Measurements from ENCODE around the gene PLPP3.

The PLPP3 gene

DNA sequence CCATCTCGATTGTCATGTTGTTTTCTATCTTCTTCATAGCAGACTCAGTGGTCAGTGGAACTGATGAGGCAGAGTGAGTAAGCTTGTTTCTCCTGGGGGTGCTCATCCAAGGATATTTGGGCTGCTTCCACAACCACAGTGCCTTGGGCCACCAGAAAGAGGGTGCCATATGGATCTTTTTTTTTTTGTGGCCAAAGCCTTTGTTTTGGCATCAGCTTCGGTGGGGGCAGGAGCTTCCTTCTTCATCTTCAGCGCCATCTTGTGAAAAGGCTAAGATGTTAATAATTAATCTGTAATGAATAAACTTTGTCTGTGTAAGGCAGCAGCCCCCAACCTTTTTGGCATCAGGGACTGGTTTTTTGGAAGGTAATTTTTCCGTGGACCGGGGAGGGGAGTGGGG is 6.6 kb upstream of the PLPP3 start:
- Histone ChIP-seq H3K36me3 (ENCODE audit: insufficient read depth, low read length) (no peaks in the 10 kb centered on the region), H3K9ac (ENCODE audit: low read depth, low read length) (no peak overlapping the region), H3K4me1 (ENCODE audit: insufficient read depth, low read length) (peaks cover 9% of the 10 kb centered on the region), H3K9me3 (ENCODE audit: control insufficient read depth, insufficient read depth, low read length) (peaks cover 4% of the 10 kb centered on the region; the same call in 1 of the 2 replicates)

DNA sequence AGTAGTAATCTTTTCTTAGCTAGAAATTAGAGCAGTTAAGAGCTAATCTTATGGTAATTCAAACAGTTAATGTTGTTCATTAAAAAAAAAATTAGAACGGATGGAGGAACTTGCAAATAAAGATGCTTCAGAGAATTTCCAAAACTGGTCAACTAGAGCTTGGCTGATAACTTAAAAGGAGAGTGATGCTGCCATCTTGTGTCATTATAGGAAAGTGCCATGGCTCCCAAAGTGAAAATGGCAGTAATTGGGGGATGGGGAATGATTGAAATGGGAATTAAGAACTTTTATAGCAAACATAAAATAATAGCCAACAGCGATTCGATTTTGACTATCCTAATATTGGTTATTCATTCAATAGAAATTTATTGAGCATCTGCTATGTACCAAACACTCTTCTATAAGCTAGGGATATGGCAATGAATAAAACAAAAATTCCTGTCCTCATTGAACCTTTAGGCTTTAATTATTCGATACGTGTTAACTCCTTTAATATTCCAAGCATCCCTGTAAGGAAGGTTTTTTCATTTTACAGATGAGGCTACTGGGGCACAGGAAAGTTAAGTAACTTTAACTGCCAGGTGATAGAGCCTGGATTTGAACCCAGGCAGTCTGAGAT is 5.7 kb upstream of the PLPP3 start:
- Histone ChIP-seq H3K9me3 (ENCODE audit: control insufficient read depth, insufficient read depth, low read length) (peaks cover 4% of the 10 kb centered on the region; the same call in 1 of the 2 replicates), H3K9ac (ENCODE audit: low read depth, low read length) (no peak overlapping the region), H3K4me1 (ENCODE audit: insufficient read depth, low read length) (peaks cover 19% of the 10 kb centered on the region), H3K36me3 (ENCODE audit: insufficient read depth, low read length) (no peaks in the 10 kb centered on the region)

DNA sequence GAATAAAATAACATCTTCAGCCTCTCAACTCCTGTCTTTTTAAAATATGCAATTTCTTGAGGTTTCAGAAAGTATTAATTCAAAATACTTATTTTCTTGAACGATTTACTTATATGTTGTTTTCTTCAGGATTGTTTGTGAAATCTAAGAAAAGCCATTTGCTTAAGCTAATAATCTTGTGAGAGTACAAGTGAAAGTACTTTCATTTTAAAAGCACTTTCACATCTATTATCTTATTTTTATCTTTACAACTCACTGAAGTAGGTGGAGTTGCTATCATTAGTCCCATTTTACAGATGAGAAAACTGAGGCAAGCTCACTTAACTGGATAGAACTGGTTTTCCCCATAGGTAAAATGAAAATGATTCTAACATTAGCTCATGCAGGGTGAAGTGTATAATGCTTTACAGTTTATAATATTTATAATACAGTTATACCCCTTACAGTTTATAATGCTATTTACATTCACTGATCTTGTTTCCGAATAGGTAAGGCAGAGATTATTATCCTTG is 4.7 kb upstream of the PLPP3 start:
- no peak overlapping the region for H3K9ac ChIP-seq (ENCODE audit: low read depth, low read length)
- no peaks in the 10 kb centered on the region for H3K36me3 ChIP-seq (ENCODE audit: insufficient read depth, low read length)
- H3K9me3 ChIP-seq (ENCODE audit: control insufficient read depth, insufficient read depth, low read length), result peaks cover 3% of the 10 kb centered on the region; the same call in 1 of the 2 replicates
- peaks cover 23% of the 10 kb centered on the region for H3K4me1 ChIP-seq (ENCODE audit: insufficient read depth, low read length)

DNA sequence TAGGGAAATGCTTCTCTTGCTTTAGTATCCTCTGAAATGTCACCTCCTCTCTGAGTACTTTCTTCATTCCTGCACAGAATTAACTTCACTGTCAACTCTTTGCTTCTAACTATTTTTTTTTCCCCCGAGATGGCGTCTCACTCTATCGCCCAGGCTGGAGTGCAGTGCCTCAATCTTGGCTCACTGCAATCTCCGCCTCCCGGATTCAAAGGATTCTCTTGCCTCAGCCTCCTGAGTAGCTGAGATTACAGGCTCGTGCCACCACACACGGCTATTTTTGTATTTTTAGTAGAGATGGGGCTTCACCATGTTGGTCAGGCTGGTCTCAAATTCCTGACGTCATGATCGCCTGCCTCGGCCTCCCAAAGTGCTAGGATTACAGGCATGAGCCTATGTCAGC is 1.4 kb upstream of the PLPP3 start:
- no peaks in the 10 kb centered on the region for H3K9me3 ChIP-seq (ENCODE audit: control insufficient read depth, insufficient read depth, low read length)
- H3K9ac ChIP-seq (ENCODE audit: low read depth, low read length), result no peak overlapping the region
- peaks cover 27% of the 10 kb centered on the region for H3K4me1 ChIP-seq (ENCODE audit: insufficient read depth, low read length)
- no peaks in the 10 kb centered on the region for H3K36me3 ChIP-seq (ENCODE audit: insufficient read depth, low read length)

DNA sequence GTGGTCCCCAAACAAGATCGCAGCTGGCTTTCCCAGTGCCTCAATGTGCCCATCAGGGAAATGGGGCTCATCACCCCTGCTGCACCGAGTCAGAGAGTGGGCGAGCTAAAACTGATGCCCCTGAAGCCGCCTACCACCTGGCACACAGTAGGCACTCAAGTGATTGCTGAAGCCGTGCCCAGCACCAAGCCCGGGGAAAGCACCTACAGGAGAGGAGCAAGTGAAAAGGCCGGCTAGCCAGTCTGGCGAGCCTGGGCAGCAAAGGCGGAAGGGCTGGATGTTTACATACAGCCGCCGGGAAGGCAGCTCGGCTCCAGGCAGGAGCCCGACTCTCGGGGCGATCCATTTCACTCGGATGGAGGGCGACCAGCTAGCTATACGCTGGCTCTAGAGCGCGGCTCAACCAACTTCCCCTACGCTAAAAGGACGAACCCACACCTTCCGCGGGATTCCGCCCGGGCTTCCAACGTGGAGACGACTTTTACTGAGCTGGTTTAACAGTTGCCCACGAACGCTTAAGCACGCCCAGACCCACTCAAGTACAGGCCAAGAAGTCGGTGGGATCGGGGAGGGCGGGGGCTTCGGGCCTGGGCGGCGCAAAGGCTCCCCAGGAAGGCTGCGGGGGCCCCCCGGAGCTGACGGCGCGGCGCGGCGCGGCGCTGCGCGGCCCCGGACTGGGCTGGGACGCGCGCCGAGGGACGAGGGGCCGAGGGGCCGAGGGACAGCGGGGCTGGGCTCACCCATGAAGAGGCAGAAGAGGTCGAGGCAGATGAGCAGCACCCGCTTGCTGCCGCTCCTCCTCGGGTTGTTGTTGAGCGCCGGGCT is 1.0 kb downstream of the PLPP3 start:
- Histone ChIP-seq H3K4me1 (ENCODE audit: insufficient read depth, low read length) (peaks cover 40% of the 10 kb centered on the region), H3K9ac (ENCODE audit: low read depth, low read length) (peak overlapping the region; percentile 74), H3K9me3 (ENCODE audit: control insufficient read depth, insufficient read depth, low read length) (no peaks in the 10 kb centered on the region), H3K36me3 (ENCODE audit: insufficient read depth, low read length) (no peaks in the 10 kb centered on the region)

DNA sequence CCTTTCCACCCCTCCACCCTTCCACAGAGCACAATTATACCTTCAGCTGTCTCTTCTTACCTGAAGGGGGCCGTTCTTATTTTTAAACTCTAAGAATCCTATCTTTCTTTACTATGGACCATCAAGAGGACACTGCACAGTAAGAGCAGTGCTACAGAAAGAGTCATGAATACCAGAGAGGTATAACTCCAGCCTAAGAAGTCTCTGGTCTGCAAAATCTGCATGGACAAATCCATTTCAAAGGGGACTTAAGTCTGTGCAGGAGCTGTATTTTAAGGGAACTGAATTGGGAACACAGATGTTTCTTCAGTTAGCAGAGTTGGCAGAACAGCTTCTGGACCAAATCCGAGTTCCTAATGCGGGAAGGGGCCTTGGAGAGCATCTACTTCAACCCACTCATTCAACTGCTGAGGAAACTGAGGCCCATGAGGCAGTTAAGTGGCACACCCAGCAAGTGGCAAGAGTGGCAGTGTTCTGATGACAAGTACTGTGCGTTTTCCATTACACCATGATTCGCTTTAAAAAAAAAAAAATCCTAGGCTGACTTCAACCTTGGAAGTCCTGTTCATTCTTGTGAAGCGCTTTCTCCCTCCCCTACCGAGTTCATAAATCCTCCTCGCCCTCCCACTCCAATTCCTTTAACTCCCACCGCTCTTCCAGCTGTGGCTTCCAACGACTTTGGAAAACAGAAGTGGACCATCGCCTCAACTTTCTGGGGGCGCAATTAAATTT is 1.8 kb downstream of the PLPP3 start:
- Histone ChIP-seq H3K4me1 (ENCODE audit: insufficient read depth, low read length) (peaks cover 48% of the 10 kb centered on the region), H3K36me3 (ENCODE audit: insufficient read depth, low read length) (no peaks in the 10 kb centered on the region), H3K9me3 (ENCODE audit: control insufficient read depth, insufficient read depth, low read length) (no peaks in the 10 kb centered on the region), H3K9ac (ENCODE audit: low read depth, low read length) (peak overlapping the region; percentile 74)

DNA sequence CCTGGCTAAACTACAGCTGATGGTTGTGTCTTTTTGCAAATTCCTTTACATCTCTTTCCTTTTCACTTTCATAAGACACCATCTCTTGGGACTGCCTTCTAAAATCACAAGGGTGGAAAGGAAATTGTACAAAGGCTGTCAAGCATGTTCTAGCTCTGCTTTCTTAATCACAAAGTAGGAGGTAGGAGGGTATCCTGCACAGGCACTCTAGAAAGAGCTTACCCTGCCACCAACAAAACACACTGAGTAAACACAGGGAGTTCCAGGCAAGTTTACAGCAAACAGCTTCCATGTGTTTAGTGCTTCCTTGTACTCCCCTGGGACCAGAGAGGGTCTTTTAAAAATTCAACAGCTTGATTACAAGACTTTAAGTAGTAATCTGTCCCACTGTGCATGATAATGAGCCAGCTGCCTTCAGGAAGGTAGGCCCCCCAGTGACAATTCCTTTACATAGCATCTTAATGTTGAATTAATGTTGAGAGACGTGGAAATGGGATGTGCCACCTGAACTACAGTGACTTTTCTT is 2.4 kb downstream of the PLPP3 start:
- no peaks in the 10 kb centered on the region for H3K36me3 ChIP-seq (ENCODE audit: insufficient read depth, low read length)
- peak overlapping the region; percentile 74; the same call in 1 of the 2 replicates for H3K9ac ChIP-seq (ENCODE audit: low read depth, low read length)
- H3K4me1 ChIP-seq (ENCODE audit: insufficient read depth, low read length), result peaks cover 52% of the 10 kb centered on the region
- no peaks in the 10 kb centered on the region for H3K9me3 ChIP-seq (ENCODE audit: control insufficient read depth, insufficient read depth, low read length)

DNA sequence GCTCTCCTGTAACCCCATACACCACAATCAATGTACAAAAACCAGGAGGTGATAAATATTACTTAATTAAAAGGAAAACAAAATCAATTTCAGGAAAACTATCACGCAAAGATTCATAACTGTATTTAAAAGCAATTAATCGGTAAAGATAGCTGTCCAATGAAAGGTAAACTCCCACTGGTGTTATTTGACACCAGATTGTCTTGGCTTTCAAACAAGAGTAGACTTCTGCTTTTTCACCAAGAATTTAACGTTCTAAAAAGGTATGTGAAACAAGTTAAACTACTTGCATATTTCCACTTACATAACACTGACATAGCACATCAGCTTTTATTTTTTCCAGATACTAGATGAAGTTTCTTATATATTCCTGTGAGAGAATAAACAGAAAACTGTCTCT is 3.5 kb downstream of the PLPP3 start:
- H3K9ac ChIP-seq (ENCODE audit: low read depth, low read length), result no peak overlapping the region
- H3K36me3 ChIP-seq (ENCODE audit: insufficient read depth, low read length), result no peaks in the 10 kb centered on the region
- peaks cover 51% of the 10 kb centered on the region for H3K4me1 ChIP-seq (ENCODE audit: insufficient read depth, low read length)

DNA sequence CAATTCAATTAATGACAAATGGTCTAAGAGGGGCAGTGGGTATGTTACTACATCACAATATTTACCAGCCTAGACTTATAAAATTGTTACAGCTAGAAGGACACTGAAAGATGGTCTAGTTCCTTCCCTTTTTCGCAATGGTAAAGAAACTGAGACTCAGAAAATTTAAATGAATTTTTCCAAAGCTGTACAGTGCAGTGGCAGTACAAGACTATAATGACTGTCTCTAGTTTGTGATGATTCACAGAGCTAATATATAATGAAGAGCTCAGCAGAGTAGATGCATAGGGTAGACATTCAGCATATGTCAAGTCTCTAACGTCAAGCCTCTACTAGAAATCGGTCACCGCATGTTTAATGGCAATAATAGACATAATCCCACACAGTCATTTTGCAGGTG is 4.6 kb downstream of the PLPP3 start:
- no peaks in the 10 kb centered on the region for H3K36me3 ChIP-seq (ENCODE audit: insufficient read depth, low read length)
- no peak overlapping the region for H3K9ac ChIP-seq (ENCODE audit: low read depth, low read length)
- no peaks in the 10 kb centered on the region for H3K9me3 ChIP-seq (ENCODE audit: control insufficient read depth, insufficient read depth, low read length)
- H3K4me1 ChIP-seq (ENCODE audit: insufficient read depth, low read length), result peaks cover 48% of the 10 kb centered on the region

More for the DNA sequence above, 3.5 kb downstream of the PLPP3 start:
- no peaks in the 10 kb centered on the region for H3K9me3 ChIP-seq (ENCODE audit: control insufficient read depth, insufficient read depth, low read length)

DNA sequence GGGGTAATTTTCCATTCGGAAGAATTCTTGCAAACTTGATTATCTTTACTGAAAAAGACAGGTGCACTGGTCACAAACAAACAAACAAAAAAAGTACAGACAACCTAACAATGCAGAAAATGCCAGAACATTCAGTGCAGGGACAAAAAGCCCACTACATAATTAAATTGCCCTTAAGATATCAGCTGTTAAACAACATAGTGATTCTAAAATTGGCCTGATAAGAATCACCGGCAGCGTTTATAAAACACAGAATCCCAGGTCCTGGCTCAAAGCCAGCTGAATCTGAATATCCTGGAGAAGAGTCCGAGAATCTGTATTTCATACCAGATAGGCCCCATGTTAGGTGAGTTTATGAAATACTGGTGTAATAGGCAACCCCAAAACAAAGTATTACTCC is 6.1 kb downstream of the PLPP3 start:
- Histone ChIP-seq H3K9ac (ENCODE audit: low read depth, low read length) (no peak overlapping the region), H3K36me3 (ENCODE audit: insufficient read depth, low read length) (no peaks in the 10 kb centered on the region), H3K9me3 (ENCODE audit: control insufficient read depth, insufficient read depth, low read length) (no peaks in the 10 kb centered on the region), H3K4me1 (ENCODE audit: insufficient read depth, low read length) (peaks cover 51% of the 10 kb centered on the region)

DNA sequence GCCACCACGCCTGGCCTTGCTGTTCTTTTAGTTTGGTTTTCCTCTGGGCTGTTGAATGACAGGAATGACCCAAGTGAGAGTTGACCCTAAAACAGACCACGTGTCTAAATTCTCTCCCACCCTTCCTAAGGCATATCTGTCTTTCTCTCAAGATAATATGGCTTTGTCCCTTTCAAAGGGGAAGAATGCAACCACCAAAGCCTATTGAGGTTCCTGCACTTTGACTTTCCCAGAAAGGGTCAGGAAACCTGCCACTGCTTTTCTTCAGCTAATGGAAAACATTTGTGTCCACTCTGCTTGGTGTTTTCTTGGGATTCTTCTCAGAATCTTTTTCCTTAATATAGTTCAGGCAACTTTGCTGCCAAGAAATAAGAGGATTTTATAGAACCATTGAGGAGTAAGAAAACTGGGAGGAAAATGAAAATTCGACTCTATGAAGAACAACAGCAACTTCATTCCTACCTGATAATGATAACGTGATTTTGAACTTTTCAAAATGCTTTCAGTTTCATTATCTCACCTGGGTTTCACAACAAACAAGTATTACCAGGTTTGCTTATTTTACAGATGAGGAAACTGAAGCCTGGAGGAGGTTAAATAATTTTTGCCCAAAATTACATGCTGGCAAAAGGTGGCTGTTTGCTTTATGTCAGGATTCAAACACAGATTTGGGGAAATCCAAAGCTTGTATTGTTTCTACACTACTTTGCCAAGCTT is 6.9 kb downstream of the PLPP3 start:
- Histone ChIP-seq H3K4me1 (ENCODE audit: insufficient read depth, low read length) (peaks cover 51% of the 10 kb centered on the region), H3K9ac (ENCODE audit: low read depth, low read length) (no peak overlapping the region), H3K36me3 (ENCODE audit: insufficient read depth, low read length) (no peaks in the 10 kb centered on the region), H3K9me3 (ENCODE audit: control insufficient read depth, insufficient read depth, low read length) (no peaks in the 10 kb centered on the region)

DNA sequence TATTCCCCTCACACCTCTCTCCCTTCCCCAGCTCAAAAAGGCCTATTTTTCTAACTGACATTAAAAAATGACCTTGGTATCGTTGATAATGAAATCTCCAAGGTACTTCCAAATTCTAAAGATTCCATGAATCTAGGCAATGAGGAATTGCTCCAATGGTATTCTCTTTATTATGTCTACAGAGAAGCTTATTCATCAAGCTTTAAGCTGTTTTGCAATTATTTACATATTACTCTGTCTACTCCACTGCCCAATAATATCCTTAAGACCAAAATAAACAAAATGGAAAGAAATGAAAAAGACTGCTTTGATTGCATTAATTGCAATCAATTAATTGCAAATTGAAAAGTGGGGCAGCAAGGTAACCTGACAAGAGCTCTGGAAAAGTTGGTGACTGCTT is 7.9 kb downstream of the PLPP3 start:
- Histone ChIP-seq H3K9ac (ENCODE audit: low read depth, low read length) (no peak overlapping the region), H3K4me1 (ENCODE audit: insufficient read depth, low read length) (peaks cover 58% of the 10 kb centered on the region), H3K9me3 (ENCODE audit: control insufficient read depth, insufficient read depth, low read length) (no peaks in the 10 kb centered on the region), H3K36me3 (ENCODE audit: insufficient read depth, low read length) (no peaks in the 10 kb centered on the region)

DNA sequence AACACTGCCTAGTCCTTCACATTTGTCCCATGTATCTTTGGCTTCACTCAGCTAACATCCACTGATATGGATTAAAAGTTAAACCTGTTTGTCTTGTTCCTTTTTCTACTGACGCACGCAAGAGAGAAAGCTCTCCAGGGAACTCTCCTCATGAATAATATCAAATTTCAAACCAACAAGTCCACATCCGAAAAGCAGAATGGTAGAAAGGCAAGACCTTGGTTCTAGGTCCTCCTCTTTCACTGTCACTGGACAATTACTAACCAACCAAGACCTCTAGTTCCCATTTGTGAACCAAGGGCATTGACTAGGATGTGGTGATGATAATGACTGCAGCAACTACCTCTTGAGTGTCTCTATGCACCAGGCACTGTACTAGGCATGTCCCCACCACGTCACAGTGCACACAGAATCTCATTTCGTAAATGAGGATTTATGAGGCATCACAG is 8.4 kb downstream of the PLPP3 start:
- no peaks in the 10 kb centered on the region for H3K36me3 ChIP-seq (ENCODE audit: insufficient read depth, low read length)
- peaks cover 60% of the 10 kb centered on the region for H3K4me1 ChIP-seq (ENCODE audit: insufficient read depth, low read length)
- no peaks in the 10 kb centered on the region for H3K9me3 ChIP-seq (ENCODE audit: control insufficient read depth, insufficient read depth, low read length)
- H3K9ac ChIP-seq (ENCODE audit: low read depth, low read length), result no peak overlapping the region

DNA sequence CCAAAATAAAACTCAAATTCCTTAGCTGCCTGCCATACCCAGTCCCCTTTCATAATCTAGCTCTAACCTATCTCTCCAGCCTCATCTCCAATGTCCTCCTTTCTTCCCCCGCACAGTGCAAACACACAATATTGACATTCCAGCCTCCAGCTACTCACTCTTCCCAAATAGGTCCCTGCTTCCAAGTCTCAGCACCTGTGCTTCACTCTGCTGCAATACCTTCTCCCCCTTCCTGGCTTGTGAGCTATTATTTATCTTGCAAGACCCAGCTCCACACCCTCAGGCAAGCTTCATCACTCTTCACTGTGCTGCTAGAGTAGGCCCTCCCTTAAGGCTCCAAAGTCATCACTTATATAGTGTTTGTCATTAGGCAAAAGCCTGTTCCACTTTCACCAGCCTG is 9.7 kb downstream of the PLPP3 start:
- Histone ChIP-seq H3K9me3 (ENCODE audit: control insufficient read depth, insufficient read depth, low read length) (no peaks in the 10 kb centered on the region), H3K36me3 (ENCODE audit: insufficient read depth, low read length) (no peaks in the 10 kb centered on the region), H3K9ac (ENCODE audit: low read depth, low read length) (no peak overlapping the region), H3K4me1 (ENCODE audit: insufficient read depth, low read length) (peaks cover 58% of the 10 kb centered on the region)

Data from ES-I3 (cell line).